Neural cell (in vitro differentiated cells): ENCODE data around the gene CELF4.

Experiments used
- EP300 ChIP-seq: fragments of 450-650 bp; conservative IDR thresholded peaks from 2 replicates; pipeline ENCODE4 v1.6.1; 2014; ENCODE audit warnings: antibody characterized with exemption, mild to moderate bottlenecking, moderate library complexity; ENCODE audit not compliant: poor library complexity, severe bottlenecking
- EZH2 ChIP-seq: fragments of 200-600, 300-800 bp; shearing (Covaris generic), sonication (generic); IDR thresholded peaks from 2 replicates; pipeline ENCODE4 v1.6.1; 2014; ENCODE audit warnings: antibody characterized with exemption, low read length, borderline replicate concordance, mild to moderate bottlenecking; ENCODE audit not compliant: insufficient read depth, poor library complexity, severe bottlenecking
- MXI1 ChIP-seq: fragments of 450-650 bp; conservative IDR thresholded peaks from 2 replicates; pipeline ENCODE4 v1.6.1; 2014; ENCODE audit warnings: antibody characterized with exemption, mild to moderate bottlenecking; ENCODE audit not compliant: poor library complexity, severe bottlenecking
- POLR2AphosphoS5 ChIP-seq: IDR thresholded peaks from 2 replicates; pipeline ENCODE4 v1.6.1; 2012
- RAD21 ChIP-seq: fragments of 450-650 bp; conservative IDR thresholded peaks from 2 replicates; pipeline ENCODE4 v1.6.1; 2014; ENCODE audit warnings: antibody characterized with exemption, mild to moderate bottlenecking, moderate library complexity
- SMC3 ChIP-seq: fragments of 450-650 bp; conservative IDR thresholded peaks from 2 replicates; pipeline ENCODE4 v1.6.1; 2014; ENCODE audit warnings: antibody characterized with exemption, mild to moderate bottlenecking, moderate library complexity; ENCODE audit not compliant: poor library complexity
- TAF1 ChIP-seq: IDR thresholded peaks from 2 replicates; pipeline ENCODE4 v1.6.1; 2012; ENCODE audit warnings: low read depth
- TF ChIP-seq, protein P1 (sequence below): fragments of 450-650 bp; IDR thresholded peaks from 2 replicates; pipeline ENCODE4 v1.5.1; 2014; ENCODE audit warnings: antibody characterized with exemption, mild to moderate bottlenecking, moderate library complexity; ENCODE audit not compliant: poor library complexity, severe bottlenecking
- TF ChIP-seq, protein P2 (sequence below): IDR thresholded peaks from 2 replicates; pipeline ENCODE4 v1.6.1; 2012; ENCODE audit warnings: borderline replicate concordance

DNA sequence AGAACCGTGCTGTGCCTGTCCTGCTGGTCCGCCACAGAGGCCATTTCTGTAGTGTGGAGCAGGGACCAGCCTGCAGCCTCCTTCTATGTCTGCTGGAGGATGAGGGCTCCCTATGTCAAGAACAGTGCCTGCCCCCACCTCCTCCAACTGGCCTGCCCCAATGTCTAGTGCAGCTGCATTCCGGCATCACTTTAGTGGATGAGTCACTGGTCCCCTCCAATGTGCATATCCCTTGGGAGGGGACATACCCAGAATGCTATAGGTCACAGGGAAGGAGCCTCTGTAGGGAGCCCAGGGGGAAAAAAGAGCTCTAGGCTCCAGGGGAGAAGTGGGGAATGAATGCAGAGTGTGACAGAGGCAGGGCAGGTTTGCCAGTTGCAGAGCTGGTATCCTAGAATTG lies 219.6 kb downstream of the CELF4 start:
- TF ChIP-seq EP300 = no peak
- no peak for TF ChIP-seq POLR2AphosphoS5
- no peak for TF ChIP-seq RAD21
- TF ChIP-seq, protein P1, sequence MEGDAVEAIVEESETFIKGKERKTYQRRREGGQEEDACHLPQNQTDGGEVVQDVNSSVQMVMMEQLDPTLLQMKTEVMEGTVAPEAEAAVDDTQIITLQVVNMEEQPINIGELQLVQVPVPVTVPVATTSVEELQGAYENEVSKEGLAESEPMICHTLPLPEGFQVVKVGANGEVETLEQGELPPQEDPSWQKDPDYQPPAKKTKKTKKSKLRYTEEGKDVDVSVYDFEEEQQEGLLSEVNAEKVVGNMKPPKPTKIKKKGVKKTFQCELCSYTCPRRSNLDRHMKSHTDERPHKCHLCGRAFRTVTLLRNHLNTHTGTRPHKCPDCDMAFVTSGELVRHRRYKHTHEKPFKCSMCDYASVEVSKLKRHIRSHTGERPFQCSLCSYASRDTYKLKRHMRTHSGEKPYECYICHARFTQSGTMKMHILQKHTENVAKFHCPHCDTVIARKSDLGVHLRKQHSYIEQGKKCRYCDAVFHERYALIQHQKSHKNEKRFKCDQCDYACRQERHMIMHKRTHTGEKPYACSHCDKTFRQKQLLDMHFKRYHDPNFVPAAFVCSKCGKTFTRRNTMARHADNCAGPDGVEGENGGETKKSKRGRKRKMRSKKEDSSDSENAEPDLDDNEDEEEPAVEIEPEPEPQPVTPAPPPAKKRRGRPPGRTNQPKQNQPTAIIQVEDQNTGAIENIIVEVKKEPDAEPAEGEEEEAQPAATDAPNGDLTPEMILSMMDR = no peak
- no peak for TF ChIP-seq TAF1
- TF ChIP-seq MXI1 = no peak
- TF ChIP-seq EZH2 = no peak
- TF ChIP-seq, protein P2, sequence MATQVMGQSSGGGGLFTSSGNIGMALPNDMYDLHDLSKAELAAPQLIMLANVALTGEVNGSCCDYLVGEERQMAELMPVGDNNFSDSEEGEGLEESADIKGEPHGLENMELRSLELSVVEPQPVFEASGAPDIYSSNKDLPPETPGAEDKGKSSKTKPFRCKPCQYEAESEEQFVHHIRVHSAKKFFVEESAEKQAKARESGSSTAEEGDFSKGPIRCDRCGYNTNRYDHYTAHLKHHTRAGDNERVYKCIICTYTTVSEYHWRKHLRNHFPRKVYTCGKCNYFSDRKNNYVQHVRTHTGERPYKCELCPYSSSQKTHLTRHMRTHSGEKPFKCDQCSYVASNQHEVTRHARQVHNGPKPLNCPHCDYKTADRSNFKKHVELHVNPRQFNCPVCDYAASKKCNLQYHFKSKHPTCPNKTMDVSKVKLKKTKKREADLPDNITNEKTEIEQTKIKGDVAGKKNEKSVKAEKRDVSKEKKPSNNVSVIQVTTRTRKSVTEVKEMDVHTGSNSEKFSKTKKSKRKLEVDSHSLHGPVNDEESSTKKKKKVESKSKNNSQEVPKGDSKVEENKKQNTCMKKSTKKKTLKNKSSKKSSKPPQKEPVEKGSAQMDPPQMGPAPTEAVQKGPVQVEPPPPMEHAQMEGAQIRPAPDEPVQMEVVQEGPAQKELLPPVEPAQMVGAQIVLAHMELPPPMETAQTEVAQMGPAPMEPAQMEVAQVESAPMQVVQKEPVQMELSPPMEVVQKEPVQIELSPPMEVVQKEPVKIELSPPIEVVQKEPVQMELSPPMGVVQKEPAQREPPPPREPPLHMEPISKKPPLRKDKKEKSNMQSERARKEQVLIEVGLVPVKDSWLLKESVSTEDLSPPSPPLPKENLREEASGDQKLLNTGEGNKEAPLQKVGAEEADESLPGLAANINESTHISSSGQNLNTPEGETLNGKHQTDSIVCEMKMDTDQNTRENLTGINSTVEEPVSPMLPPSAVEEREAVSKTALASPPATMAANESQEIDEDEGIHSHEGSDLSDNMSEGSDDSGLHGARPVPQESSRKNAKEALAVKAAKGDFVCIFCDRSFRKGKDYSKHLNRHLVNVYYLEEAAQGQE = no peak
- no peak for TF ChIP-seq SMC3
